Measurements from ENCODE around the gene HPD.

HPD gene

DNA sequence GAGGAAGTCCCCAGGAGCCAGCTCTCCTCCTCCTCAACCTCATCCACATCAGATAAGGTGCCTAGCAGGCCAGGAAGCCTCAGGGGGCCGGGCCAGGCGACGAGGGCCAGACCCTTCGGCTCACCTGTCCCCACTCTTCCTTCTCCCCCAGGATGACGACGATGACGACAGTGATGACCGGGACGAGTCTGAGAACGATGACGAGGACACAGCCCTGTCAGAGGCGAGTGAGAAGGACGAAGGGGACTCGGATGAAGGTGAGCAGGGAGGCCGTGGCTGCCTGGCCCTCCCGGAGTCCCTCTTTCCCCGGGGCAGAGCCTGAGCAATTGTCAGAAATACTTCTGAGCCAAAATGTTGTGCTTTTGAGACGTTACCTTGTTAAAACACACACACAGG, 41.0 kb downstream of the HPD start:
- TF ChIP-seq ZNF384 (IDR thresholded peaks at IDR 0.05), result no peak
- no peak for TF ChIP-seq BHLHE40 (IDR thresholded peaks at IDR 0.05; ENCODE audit: borderline replicate concordance)
- TF ChIP-seq FOXA1 (IDR thresholded peaks at IDR 0.05), result no peak
- no peak for TF ChIP-seq SP1 (IDR thresholded peaks at IDR 0.05)
- TF ChIP-seq TARDBP (IDR thresholded peaks at IDR 0.05), result no peak
- no peak for TF ChIP-seq LEF1 (IDR thresholded peaks at IDR 0.05; ENCODE audit: borderline replicate concordance)
- no peak for TF ChIP-seq SUZ12 (IDR thresholded peaks at IDR 0.05)
- TF ChIP-seq L3MBTL2 (conservative IDR thresholded peaks at IDR 0.05), result no peak
- no peak for TF ChIP-seq HDGF (IDR thresholded peaks at IDR 0.05; ENCODE audit: borderline replicate concordance)
- TF ChIP-seq CTBP1 (IDR thresholded peaks at IDR 0.05; ENCODE audit: borderline replicate concordance), result no peak
- no peak for TF ChIP-seq ARNT (IDR thresholded peaks at IDR 0.05)
- TF ChIP-seq FOXM1 (IDR thresholded peaks at IDR 0.05; ENCODE audit: borderline replicate concordance), result no peak
- TF ChIP-seq, protein P1, sequence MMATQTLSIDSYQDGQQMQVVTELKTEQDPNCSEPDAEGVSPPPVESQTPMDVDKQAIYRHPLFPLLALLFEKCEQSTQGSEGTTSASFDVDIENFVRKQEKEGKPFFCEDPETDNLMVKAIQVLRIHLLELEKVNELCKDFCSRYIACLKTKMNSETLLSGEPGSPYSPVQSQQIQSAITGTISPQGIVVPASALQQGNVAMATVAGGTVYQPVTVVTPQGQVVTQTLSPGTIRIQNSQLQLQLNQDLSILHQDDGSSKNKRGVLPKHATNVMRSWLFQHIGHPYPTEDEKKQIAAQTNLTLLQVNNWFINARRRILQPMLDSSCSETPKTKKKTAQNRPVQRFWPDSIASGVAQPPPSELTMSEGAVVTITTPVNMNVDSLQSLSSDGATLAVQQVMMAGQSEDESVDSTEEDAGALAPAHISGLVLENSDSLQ (IDR thresholded peaks at IDR 0.05), result no peak
- no peak for TF ChIP-seq NFRKB (IDR thresholded peaks at IDR 0.05)
- no peak for TF ChIP-seq FOXK2 (IDR thresholded peaks at IDR 0.05)
- POLR2A ChIA-PET, result no interaction called here
- no peak for DNase-seq (ENCODE audit: extremely low spot score)
- CTCF ChIA-PET, result interaction anchor here (3.4 kb wide), 1 partner anchor 23 kb away, joined by 19 read pairs; the partner anchor contains the start of gene RHOF

DNA sequence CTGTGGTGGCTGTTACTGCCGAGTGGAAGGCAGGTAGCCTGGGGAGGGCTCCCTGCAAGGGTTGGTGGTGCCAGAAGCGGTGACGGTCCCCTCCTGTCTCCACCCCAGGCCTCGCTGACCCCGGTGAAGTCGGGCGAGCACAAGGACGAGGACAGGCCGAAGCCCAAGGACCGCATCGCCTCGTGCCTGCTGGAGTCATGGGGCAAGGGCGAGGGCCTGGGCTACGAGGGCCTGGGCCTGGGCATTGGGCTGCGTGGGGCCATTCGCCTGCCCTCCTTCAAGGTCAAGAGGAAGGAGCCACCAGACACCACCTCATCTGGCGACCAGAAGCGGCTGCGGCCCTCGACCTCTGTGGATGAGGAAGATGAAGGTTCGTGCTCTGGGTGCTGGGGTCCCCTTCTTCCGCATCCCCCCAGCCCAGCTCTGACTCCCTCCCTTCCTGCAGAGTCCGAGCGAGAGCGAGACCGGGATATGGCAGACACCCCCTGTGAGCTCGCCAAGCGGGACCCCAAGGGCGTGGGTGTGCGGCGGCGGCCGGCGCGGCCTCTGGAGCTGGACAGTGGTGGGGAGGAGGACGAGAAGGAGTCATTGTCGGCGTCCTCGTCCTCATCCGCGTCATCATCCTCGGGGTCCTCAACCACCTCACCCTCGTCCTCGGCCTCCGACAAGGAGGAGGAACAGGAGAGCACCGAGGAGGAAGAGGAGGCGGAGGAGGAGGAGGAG, 41.6 kb downstream of the HPD start:
- TF ChIP-seq CTBP1 (IDR thresholded peaks at IDR 0.05; ENCODE audit: borderline replicate concordance), result no peak
- POLR2A ChIA-PET, result interaction anchor here (1.1 kb wide), 1 partner anchor 23 kb away, joined by 4 read pairs; no protein-coding TSS in a partner anchor
- CTCF ChIA-PET, result interaction anchor here (1.1 to 3.4 kb wide), 2 partner anchors 23 to 71 kb away, joined by 3 to 19 read pairs; partner anchors contain the start of genes PSMD9 and RHOF

DNA sequence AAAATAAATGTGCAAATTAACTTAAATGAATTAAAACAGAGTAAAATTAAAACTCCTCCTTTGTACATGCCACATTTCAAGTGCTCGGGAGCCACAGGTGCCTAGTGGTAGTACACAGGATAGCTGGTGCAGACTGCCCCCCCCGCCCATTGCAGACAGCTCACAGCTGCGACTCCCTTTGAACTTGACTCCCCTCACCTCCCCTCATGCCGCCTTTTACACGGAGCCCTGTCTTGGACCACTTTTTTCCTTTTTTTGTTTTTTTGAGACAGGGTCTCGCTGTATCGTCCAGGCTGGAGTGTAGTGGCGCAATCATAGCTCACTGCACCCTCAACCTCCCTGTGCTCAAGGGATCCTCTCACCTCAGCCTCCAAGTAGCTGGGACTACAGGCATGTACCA, 43.4 kb downstream of the HPD start:
- TF ChIP-seq LEF1 (IDR thresholded peaks at IDR 0.05; ENCODE audit: borderline replicate concordance) (no peak), CTBP1 (IDR thresholded peaks at IDR 0.05; ENCODE audit: borderline replicate concordance) (no peak), NFRKB (IDR thresholded peaks at IDR 0.05) (no peak), L3MBTL2 (conservative IDR thresholded peaks at IDR 0.05) (no peak), ARNT (IDR thresholded peaks at IDR 0.05) (no peak)
- no peak for DNase-seq (ENCODE audit: extremely low spot score)
- ChIA-PET POLR2A (no interaction called here), CTCF (interaction anchor here (0.7 to 3.4 kb wide), 2 partner anchors 8 to 21 kb away, joined by 3 to 19 read pairs; partner anchors contain the start of gene RHOF)

More for the DNA sequence above, 41.6 kb downstream of the HPD start:
- DNase-seq (ENCODE audit: extremely low spot score), result no peak

DNA sequence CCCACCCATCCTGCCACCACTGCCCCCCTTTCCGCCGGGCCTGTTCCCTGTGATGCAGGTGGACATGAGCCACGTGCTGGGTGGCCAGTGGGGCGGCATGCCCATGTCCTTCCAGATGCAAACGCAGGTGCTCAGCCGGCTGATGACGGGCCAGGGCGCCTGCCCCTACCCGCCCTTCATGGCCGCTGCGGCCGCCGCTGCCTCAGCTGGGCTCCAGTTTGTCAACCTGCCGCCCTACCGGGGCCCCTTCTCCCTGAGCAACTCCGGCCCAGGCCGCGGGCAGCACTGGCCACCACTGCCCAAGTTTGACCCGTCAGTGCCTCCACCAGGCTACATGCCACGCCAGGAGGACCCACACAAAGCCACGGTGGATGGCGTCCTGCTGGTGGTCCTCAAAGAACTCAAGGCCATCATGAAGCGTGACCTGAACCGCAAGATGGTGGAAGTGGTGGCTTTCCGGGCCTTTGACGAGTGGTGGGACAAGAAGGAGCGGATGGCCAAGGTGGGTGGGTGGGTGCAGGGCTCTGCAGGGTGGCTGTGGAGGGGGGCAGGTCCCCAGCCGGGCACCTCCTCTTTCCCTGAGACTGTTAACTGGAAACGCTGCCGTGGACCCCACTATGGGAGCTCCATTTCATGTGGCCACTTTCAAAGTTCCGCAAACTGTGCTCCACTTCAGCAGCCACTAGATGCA, 44.1 kb downstream of the HPD start:
- DNase-seq (ENCODE audit: extremely low spot score), result no peak
- POLR2A ChIA-PET, result no interaction called here
- TF ChIP-seq SP1 (IDR thresholded peaks at IDR 0.05), result no peak
- TF ChIP-seq TARDBP (IDR thresholded peaks at IDR 0.05), result no peak
- no peak for TF ChIP-seq ELF4 (IDR thresholded peaks at IDR 0.05)
- CTCF ChIA-PET, result interaction anchor here (3.4 kb wide), 1 partner anchor 20 kb away, joined by 19 read pairs; the partner anchor contains the start of gene RHOF

DNA sequence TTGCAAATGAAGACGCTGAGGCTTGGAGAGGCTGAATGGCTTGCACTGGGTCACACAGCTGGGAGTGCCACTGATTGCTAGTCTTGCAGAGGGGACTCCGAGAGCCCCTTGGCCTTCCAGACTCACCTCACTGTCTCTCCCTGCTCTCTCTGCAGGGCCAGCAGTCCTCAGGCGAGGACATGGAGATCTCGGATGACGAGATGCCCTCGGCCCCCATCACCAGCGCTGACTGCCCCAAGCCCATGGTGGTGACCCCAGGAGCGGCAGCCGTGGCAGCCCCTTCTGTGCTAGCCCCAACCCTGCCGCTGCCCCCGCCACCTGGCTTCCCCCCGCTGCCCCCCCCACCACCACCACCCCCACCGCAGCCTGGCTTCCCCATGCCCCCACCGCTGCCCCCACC, 44.7 kb downstream of the HPD start:
- TF ChIP-seq, protein P1 (IDR thresholded peaks at IDR 0.05), result no peak
- no peak for TF ChIP-seq SP1 (IDR thresholded peaks at IDR 0.05)
- no peak for TF ChIP-seq ELF4 (IDR thresholded peaks at IDR 0.05)
- no peak for TF ChIP-seq LEF1 (IDR thresholded peaks at IDR 0.05; ENCODE audit: borderline replicate concordance)
- DNase-seq (ENCODE audit: extremely low spot score), result no peak
- ChIA-PET POLR2A (no interaction called here), CTCF (no interaction called here)

DNA sequence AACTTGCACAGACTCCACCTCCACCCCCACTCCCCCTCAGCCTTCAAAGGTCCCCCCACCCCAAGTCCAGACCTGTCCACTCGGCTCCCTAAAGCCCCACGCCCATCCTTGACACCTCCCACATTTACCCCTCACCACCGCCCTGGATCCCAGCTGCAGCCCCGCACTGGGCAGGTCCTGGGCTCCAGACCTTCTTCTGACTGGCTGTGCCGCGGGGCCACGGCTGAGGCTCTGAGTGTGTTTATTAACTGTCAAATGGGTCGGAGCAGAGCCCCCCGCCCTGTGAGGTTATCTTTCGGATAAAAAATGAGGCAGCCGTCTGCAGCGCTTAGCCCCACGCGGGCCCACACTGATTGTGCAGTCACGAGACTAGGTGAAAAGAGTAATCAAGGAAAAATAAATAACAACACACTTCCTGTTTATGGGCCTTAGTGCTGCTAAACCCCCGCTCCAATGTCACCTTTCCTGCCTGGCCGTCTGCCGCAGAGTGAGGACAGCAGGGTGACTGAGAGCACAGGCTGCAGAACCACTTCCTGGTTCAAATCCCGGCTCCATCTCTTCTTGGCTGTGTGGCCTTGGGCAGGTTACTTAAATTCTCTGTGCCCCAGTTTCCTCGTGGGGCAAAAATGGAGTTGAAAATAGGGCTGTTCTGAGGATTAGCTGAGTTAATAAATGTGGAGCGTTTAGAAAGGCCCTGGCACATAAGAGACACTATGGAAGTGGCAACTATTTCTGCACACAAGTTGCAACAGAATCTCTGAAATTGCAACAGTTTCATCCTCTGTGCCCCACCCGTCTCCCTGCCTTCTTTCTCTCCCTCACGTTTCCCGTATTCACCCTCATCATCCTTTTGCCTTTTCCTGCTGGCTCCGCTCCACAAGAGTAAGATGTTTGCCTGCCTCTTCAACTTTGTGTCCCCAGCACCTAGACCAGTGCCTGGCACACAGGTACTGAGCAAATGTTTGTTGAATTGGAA, 45.5 kb downstream of the HPD start:
- DNase-seq (ENCODE audit: extremely low spot score), result no peak
- ChIA-PET POLR2A (no interaction called here), CTCF (interaction anchor here (3.6 kb wide), 1 partner anchor 18 kb away, joined by 125 read pairs; the partner anchor contains the start of gene RHOF)
- TF ChIP-seq CTBP1 (IDR thresholded peaks at IDR 0.05; ENCODE audit: borderline replicate concordance) (no peak), SUZ12 (IDR thresholded peaks at IDR 0.05) (no peak), BHLHE40 (IDR thresholded peaks at IDR 0.05; ENCODE audit: borderline replicate concordance) (no peak), SP1 (IDR thresholded peaks at IDR 0.05) (no peak), L3MBTL2 (conservative IDR thresholded peaks at IDR 0.05) (no peak), FOXM1 (IDR thresholded peaks at IDR 0.05; ENCODE audit: borderline replicate concordance) (no peak), ARNT (IDR thresholded peaks at IDR 0.05) (no peak)
- TF ChIP-seq, protein P1 (IDR thresholded peaks at IDR 0.05), result no peak

All from HEK293T (cell line).